ENCODE measurements around the gene MAOB.

Gene MAOB

DNA sequence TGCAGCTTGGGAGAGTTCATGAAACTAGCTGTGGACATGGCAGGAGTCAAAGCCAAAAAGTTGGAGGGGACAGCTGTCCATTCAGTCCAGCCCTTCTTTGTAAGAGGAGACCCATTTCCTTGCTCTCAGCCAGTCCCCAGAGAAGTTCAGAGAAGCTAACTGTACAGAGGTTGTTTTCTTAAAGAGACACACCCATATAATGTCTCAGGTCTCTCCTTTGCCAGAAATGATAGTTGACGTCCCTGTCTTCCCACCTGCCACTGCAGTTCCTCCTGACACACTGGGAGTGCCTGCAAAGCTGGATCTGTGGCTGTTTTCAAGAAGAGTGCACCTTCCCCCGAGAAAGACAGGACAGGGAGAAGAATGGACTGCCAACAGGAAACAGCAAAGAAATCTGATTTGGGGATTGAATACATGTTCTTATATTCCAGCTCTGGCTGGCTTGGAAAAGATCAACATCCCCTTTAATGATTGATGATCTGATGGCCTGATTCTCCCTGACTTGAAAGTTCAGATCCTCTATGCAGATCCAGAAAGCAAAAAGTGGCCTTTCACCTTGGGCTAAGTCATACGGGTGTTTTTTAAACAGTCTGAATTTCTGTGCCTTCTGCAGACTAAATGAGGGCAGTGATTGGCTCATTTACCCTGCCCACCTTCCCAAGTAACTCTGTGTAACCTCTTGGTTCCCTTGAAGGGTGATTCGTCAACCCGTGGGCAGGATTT is 139.0 kb downstream of the MAOB start:
- TF ChIP-seq, protein P1, sequence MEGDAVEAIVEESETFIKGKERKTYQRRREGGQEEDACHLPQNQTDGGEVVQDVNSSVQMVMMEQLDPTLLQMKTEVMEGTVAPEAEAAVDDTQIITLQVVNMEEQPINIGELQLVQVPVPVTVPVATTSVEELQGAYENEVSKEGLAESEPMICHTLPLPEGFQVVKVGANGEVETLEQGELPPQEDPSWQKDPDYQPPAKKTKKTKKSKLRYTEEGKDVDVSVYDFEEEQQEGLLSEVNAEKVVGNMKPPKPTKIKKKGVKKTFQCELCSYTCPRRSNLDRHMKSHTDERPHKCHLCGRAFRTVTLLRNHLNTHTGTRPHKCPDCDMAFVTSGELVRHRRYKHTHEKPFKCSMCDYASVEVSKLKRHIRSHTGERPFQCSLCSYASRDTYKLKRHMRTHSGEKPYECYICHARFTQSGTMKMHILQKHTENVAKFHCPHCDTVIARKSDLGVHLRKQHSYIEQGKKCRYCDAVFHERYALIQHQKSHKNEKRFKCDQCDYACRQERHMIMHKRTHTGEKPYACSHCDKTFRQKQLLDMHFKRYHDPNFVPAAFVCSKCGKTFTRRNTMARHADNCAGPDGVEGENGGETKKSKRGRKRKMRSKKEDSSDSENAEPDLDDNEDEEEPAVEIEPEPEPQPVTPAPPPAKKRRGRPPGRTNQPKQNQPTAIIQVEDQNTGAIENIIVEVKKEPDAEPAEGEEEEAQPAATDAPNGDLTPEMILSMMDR (IDR thresholded peaks at IDR 0.05; ENCODE audit: low read depth, low read length) = no peak
- H3K4me3 ChIP-seq (ENCODE audit: low read depth, low read length) = no peak overlapping the region

DNA sequence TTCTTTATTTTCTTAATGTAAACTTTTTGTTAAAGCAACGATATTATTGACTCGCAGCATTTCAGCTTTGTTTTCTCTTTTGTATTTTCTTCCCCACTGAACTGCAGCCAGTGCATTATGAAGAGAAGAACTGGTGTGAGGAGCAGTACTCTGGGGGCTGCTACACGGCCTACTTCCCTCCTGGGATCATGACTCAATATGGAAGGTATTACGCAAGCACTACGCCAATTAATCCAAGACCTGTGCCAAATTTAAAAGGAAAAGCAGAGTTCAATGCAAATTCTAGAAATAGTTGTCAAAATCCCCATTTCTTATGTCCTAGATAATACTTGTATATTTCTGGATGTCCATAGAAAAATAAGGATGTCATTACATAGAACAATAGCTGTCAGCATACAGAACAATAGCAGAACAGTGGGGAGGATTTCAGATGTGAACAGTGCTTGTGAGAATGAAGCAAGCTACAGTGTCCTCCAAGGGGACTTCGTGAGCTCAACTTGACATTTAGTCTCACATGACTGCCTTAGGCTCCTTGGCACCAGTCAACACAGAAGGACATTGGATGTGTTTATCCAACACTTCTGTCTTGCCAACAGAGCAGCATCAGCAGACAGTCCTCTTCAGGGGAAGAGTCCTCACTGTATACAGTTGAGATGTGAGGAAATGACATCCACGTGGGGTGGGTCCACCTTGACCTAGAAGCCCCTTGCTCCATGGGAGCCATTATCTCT is 140.2 kb downstream of the MAOB start:
- TF ChIP-seq, protein P1 (IDR thresholded peaks at IDR 0.05; ENCODE audit: low read depth, low read length) = no peak
- no peak overlapping the region for H3K4me3 ChIP-seq (ENCODE audit: low read depth, low read length)

DNA sequence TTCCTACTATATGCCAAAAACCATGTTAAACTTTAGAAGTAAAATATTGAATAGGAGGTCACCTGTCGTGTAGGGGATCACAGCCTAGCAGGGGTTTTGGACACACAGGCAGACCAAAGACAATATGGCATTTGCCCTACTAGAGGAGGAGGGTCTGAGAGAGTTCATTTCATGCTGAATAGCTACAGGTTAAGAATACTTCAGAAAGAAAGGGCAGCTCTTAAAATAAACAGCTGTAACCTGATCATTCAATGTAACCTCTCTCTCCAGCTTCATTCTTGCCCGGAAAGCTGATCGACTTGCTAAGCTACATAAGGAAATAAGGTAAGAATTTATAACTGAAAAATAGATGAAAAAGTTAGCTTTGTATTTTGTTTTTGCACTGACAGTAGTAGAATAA is 146.3 kb downstream of the MAOB start:
- TF ChIP-seq, protein P1 (IDR thresholded peaks at IDR 0.05; ENCODE audit: low read depth, low read length) = no peak
- no peak overlapping the region for H3K4me3 ChIP-seq (ENCODE audit: low read depth, low read length)

DNA sequence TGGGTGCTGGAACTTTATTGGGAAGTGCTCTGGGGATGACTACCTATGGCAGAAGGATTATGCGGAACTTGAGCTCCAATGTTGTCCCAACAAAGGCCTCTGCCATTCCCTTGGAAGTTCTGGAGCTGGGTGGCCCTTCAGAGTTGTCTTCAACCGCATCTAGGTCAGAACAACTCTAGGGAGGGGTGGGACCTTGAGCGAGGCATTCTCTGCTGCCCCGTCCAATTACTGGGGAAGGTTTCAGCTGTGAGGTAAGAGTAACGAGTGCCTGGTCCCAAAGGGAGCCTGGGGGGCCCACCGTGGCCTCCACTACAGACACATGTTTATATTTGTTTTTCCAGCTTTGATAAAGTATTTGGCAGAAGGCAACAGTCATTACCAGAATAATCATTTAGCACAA is 146.7 kb downstream of the MAOB start:
- TF ChIP-seq, protein P1 (IDR thresholded peaks at IDR 0.05; ENCODE audit: low read depth, low read length) = no peak

DNA sequence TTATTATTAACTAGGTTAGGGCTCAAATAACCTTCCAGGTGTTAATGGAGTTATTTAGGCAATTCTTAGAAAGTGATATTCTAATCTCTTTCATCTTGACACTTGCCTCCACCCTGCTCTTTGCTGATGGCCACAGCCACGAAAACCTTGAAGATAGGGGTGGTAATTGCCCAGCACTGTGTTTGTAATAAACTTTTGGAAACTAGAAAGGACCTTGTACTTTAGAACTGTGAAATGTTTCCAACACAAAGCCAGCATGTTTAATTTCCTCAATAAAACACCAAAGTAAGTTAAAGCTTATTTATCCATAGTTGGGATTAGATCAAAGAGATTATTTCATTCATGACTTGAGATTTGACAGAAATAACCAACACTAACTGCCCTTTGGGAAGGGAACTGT is 147.8 kb downstream of the MAOB start:
- TF ChIP-seq, protein P1 (IDR thresholded peaks at IDR 0.05; ENCODE audit: low read depth, low read length) = no peak
- H3K4me3 ChIP-seq (ENCODE audit: low read depth, low read length) = no peak overlapping the region

More for the DNA sequence above, 146.7 kb downstream of the MAOB start:
- H3K4me3 ChIP-seq (ENCODE audit: low read depth, low read length) = no peak overlapping the region

DNA sequence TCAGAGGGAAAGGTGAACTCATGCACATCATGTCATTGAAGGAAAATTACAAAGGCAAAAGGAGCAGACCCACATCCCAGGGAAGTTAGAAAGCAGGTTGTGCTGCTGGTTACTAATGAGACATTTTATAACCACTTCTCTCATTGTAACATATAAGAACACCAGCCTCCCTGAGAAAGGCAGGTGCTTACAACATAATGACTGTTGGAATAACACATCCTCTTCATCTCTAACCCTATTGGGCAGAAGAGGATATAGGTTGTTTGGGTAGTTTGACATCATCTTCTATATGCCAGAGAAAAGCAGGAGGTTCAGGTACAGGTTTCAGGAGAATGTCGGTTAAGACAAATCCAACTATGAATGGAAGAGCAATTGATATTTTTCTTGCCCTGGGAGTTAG is 148.6 kb downstream of the MAOB start:
- H3K4me3 ChIP-seq (ENCODE audit: low read depth, low read length) = no peak overlapping the region
- TF ChIP-seq, protein P1 (IDR thresholded peaks at IDR 0.05; ENCODE audit: low read depth, low read length) = no peak

DNA sequence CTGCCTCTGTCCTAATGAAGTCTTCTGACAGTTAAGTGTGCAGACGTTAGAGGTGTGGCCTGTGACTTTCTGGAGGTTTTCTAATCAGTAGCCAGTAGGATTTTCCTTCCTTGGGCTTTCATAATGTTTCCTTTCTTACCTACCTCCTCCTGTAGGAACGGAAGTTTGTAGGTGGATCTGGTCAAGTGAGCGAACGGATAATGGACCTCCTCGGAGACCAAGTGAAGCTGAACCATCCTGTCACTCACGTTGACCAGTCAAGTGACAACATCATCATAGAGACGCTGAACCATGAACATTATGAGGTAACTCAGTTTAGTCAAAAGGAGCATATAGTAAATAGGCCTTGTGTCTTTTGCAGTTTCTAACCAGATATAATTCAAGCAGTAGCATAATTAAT is 151.2 kb downstream of the MAOB start:
- TF ChIP-seq, protein P1 (IDR thresholded peaks at IDR 0.05; ENCODE audit: low read depth, low read length) = no peak
- H3K4me3 ChIP-seq (ENCODE audit: low read depth, low read length) = no peak overlapping the region
